G401.6 (cell line): ENCODE results near the gene HPCAL4.

ENCODE experiments used
- FAIRE-seq: peaks from 2 replicates; lab custom pipeline; 2012; peaks lifted over from hg19 to GRCh38; lab: Jason Lieb, UNC

Gene HPCAL4

DNA sequence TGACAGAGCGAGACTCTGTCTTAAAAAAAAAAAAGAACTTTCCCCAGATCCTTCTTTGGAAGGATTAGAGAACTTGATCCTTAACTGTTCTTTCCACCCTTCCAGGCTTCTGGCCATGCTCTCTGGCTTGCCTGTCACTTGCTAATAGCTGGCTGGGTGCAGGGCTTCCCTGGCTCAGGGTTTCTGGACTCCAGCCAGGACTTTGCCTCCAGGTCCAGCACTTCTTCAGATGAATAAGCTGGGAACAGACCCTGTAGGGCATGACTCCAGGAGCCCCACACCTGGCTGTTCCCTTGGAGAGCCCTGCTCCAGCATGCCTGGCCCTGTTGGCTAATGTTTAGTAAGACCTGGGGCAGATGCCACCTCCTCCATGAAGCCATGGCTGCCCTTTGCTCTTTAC, 16.0 kb downstream of the HPCAL4 start:
- FAIRE-seq, result no peak

DNA sequence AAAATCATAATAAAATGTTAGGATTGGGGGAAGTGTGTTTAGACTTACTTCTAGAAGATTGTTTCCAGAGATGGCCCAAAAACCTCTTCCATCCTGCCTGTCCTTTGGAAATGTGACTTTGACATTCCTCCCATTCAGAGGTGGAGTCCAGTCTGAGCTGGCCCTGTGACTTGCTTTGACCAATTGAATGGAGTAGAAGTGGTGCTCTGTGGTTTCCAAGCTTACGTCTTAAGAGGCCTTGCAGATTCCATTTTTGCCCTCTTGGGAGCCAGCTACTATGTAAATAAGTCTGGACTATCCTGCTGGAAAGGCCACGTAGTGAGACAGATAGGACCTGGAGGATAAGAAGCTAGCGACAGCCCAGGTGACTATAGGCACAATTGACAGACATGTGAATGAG, 18.0 kb downstream of the HPCAL4 start:
- no peak for FAIRE-seq

DNA sequence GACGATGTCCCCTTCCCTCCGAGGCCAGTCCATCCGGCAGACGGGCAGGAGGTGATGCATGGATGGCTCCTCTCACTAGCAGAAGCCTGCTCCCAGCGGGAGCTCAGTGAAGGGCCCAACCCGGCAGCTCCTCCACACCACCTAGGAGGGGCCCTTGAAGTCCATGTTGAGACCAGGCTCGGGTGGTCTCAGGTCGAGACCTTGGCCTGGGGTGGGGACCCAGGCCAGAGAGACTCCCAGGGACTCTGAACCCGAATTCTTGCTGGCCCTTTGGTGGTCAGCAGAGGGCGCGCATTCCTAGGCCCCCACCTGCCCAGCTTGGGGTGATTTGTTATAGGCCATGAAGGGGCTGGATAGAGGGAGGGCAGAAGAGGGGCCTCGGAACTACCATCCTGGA, 18.7 kb downstream of the HPCAL4 start:
- FAIRE-seq, result no peak

DNA sequence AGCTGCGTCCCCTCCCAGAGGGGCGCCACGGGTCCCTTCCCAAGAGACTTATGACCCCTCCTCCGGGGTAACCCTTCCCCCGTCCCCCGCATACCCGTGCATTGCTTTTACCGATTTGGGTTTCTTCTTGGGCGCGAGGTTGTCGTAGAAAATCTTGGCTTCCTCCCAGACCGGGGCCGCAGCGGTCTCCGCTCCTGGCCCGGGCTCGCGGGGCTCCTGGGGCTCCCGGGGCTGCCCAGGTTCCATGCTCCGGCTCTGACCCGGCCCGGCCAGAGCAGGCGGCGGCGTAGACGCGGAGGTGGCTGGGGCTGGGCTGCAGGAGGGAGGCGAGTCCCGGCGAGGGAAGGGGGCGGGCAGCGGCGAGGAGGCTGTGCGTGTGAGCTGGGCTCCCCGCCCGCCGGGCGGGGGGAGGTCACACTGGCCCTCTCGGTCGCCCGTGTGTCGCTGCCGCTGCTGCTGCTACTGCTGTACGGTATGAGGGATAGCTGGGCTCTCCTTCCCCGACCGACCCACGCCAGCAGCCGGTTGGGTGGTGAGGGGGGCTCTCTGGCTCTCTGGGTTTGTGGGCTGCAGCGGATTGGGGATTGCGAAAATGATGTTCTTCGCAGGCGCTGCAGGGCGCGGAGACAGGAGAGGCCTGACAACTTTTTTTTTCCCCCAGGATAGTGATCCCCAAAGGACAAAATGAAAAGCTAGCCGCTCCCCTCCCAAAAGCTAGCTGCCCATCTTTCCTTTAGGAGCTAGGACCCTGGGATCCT, 19.3 kb downstream of the HPCAL4 start, which contains the start of gene NT5C1A:
TSS of gene NT5C1A (minus strand) at position 315 of the 758 bp plus-strand sequence. CDS start at position 246, 69 bp downstream.
- FAIRE-seq, result no peak

DNA sequence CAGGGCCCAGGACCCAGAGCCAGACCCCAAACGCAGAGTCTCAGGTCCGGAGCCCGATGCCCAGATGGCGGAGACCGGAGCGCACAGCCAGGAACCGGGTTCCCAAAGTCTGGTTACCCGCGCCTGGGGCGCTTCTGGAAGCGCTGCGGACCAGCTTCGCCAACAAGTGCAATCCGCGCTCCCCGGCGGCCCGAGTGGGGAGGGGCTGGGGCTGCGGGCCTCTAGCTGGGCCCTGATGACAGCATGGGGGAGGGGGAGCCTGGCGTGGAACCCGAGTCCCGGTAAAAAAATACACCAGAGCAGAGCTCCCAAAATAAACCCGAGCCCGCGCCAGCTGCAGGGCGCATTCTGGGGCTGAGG, 19.8 kb downstream of the HPCAL4 start:
- no peak for FAIRE-seq

DNA sequence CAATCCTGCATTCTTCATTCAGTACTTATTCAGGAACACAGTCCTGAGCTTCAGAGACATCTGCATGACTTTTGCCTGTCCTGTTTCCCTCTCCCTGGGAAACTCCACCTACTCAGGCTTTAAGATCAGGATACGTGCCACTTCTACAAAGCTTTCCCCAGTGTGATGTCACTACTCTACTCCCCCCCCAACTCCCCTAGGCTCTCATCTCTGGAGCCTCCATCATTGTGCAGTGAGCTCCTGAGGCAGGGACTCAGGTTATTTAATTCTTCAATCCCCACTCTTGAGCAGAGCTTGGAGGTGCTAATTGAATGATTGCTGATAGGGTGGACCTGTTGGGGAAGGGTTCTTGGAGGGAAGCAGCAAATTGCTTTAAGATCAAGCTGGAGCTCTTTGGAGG, 20.5 kb downstream of the HPCAL4 start:
- FAIRE-seq, result no peak

DNA sequence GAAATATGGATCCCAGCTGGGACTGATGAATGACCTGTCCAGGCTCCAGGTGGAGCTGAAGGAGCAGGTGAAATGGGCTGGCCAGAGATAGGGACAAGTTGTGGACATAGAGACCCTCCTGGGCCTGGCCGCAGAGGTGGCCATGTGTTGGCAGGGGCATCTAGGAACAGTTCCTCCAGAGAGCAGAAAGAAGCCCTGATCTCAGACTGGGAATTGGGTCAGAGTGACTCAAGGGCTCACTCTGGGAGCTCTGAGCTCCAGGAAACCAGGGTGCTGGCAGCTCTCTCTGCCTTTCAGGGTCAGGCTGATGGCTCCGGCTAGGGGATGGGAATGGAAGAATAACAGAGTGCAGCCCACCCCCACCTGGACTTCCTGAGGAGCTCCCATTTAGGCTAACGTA, 22.3 kb downstream of the HPCAL4 start:
- FAIRE-seq, result no peak

DNA sequence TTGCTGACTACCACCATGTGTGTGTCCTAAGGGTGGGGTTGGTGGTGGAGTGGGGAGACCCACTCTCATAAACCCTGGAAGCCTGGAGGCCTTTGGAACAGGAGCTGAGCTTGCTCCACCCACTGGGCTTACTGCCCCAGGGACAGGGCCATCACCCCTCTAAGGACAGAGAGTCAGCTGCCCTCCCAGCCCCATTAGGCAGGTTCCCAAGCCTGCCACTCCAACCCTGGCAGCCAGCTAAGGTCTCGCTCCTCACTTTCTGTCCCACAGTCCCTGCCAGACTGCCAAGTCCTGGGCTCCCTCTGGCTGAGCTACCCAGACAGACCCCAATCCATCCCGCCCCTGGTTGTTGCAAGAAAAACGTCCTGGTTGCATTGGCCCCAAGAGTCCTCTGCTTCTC, 23.1 kb downstream of the HPCAL4 start:
- no peak for FAIRE-seq

DNA sequence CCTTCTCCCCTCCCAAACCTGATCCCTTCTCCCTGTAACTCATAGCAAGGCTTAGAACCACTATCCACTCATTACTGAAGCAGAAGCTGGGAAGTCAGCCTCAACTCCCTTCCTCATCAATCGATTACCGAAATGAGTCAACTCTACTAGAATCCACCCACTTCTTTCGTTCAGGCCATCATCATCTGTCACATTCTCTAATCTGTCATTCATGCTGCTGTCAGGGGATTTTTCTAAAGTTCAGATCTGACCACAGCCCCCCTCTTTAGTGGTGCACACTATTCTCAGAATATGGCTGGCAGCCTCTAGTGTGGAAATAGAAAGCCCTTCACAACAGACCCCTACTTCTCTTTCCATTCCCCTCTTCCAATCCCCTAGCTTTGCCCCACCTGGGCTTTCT, 24.5 kb downstream of the HPCAL4 start:
- FAIRE-seq, result no peak

DNA sequence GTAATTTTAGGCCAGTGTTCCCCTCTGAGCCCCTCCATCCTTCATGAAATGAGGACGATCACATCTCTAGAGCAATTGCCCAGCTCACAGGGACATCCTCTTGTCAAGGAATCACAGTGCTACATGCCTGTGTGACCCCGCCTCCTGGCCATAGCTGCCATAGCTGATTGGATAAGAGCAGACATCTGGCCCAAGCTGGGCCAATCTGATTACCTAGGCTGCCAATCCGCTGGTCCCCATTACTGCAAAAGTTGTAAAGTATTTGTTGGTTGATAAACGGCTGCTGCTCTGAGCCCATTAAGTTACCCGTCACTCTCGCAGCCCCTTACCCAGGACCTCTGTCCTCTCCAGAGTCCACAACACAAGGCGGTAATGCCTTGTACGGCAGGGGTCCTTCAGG, 27.7 kb downstream of the HPCAL4 start:
- no peak for FAIRE-seq

DNA sequence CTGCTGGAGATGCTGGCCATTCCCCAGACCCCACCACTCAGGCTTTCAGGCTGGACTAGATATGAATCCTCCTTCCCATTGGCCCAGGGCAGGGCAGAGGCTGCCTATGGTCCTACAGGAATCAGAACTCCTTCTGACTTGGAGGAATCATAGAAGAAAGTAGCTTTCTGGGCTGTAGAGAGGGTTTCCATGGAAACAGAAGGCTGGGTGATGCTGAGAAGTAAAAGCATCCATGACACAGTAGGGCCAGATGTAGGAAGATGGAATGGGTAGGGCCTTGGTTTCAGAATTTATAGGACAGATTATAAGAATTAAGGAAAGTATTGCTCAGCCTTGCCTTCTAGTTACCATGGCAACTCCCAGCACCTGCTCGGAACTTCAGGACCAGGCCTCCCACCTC, 28.4 kb downstream of the HPCAL4 start:
- FAIRE-seq, result no peak

DNA sequence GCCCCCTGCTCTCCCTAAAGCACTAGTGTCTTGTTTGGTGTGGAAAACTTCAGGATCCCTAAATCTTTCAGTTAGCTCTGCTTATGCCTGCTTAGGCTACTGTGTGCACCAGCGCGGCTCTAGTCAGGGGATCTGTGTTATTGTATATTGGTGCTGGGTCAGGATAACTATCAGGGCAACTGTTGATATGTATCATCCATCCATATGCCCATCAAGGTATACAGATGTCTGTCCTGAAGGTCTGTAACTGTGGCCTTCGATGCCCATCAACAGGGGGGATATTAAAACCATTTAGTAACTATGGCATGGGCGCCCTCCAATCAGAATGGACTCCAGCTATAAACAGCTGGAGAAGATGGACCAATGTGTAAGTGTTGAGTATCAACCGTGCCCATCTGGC, 31.7 kb downstream of the HPCAL4 start:
- FAIRE-seq, result no peak

DNA sequence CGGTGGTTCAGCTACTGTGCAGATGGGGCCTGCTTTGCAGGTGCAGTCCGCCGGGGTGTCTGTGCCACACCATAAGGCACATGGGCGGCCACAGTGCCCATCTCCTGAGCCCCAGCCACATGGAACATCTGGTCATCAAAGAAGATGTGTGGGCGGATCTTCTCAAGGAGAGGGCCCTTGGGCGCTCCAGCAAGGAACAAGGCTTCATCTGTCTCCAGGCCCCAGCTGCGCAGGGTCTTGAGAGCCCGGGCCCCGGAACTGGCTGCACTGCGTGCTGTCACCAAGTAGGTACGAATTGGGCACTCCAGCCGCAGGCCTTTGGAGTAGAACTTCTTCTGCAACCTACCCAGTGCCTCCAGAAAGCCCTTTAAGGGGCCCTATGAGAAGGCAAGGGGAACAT, 32.1 kb downstream of the HPCAL4 start:
- FAIRE-seq, result no peak

DNA sequence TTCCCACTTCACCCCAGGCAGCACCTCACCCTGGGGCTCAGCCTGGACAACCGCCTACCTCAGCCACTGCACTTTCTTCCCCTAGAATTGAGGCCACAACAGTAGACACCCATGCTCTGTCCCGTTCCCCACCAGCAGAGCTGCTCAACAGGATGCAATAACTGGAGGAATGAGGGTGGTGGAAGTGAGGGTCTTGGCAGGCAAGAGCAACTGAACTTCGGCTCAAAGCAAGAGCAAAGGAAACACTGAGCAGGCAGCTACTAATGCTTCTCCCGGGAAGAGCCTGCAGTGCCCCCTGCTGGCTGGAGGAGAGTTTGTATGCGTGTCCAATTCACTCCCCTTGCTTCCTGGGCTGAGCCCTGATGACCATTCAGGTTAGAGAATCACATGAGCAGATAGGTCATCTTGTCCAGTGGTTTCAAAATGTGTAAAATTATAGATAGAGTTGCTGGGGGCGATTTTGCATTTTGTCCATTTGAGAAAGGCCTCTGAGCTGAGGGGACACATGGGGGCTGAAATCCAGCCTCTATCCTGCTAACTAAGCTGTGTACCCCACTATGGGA, 33.2 kb downstream of the HPCAL4 start:
- FAIRE-seq, result no peak

DNA sequence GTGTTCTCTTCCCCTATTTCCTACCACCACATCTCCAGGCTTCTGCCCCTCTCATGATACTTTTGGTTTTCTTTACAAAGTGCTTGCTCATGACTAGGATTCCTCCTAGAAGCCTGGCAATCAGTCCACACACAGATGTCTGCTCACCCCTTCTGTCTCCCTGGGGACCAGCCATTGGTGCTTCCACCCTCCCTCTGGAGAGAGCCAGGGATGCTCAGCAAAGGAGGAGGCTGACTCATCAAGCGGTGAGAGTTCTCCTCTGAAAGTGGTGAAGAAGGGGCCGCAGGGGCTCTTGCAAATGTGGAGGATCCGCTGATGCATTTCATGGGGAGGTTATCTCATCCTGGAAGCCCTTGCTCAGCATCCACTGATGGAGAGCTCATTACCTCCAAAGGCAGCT, 33.8 kb downstream of the HPCAL4 start:
- no peak for FAIRE-seq

DNA sequence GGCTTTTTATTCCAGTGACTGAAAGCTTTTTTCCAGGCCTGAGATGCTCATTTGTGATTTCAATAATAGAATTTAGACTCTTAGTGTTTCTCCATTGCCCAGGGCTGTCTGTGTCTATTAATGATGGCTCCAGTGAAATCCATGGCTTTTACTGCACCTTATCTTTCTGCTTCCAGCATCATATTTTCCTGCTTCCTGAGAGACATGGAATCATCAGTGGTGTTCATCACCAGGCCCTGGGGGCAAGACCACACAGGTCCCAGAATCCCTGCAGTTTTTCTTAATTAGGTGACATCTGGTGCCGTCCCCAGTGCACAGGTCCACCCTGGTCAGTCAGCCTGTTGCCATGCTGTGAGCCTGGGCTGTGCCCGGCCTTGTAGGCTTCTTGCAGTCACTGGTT, 34.8 kb downstream of the HPCAL4 start:
- no peak for FAIRE-seq

DNA sequence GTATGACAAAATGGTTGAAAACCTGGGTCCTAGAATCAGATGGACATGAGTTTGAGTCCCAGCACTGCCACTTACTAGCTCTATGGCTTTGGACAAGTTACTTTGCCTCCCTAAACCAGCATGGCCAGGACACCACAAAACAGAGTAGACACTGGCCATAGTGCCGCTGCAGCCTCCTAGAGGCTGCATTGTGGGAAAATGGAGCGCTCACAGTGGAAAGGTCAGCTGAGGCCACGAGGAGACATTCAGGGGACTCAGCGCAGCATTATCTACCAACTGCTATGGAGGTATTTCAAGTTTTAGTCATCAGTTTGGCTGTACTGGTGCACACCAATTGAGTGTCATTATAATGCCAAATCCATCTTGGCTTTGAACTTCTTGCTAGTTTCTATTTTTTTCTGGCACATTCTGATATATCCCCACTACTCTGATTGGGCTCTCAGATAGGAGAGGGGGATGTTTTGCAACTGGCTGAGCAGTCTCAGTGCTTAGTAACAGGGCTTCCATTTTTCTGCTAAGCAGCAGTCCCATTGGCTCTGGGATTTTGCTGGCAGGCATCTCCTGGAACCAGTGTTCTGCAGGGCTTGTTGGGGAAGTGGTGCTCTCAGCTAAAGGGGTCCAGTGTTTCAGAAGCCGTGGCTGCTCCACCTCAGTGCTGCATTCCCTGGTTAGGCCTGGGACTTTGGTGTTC, 35.5 kb downstream of the HPCAL4 start:
- no peak for FAIRE-seq

DNA sequence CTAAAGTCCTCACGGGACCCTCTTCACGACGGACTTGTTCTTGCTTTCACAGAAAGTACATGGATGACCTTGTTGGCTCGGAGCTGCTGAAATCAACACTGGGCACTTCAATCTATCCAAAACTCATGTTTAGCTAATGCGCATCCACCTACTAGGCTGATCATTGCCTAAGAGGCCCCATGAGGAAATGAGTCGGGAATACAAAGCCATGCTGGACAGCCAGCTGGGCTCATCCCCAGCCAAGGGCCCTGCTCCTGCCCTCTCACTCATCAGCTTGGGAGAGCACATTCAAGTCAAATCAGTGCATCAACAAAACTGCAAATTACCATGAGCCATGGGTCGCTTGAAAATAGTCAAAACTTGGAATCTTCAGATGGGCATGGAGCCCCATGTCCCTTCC, 36.9 kb downstream of the HPCAL4 start:
- FAIRE-seq, result no peak

DNA sequence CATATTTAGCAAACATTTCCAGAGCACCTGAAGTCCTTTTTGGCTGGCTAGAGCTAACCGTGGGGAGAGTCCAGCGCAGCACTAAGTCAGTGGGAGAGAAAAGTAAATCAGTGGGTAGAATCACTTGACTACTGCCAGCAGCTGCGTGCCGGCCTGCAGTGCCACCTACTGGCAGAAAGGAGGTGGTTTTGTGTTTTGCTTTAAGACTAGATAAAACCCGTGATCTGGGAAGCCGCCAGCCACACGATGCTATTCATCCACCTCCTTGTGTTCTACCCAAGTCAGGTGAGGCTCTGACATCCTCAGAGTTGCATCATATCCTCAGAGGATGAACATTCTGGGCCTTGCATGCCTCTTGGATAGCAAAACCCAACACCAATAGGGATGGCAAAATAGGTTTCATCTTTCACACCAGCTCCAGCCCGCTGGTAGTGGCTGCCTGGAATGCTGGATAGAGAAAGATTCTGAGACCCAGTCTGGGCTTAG, 37.6 kb downstream of the HPCAL4 start:
- FAIRE-seq, result no peak

DNA sequence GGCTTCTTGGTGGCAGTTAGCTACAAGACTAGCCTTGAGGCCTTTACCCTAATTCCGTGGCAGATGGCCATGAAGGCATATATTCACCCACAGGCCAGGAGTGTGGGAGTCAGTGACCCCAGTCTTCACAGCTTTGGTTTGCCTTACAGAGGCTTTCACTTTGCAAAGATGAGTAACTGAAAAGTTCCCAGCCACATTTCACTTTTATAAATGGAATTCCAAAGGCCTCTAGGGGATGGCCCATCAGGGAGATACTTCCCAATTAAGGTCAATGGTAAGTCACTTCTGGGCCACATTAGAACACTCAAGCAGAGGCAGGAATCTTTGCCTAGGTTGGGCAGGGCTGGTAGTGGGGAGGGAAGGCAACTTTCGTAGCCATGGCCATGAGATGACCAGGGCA, 38.7 kb downstream of the HPCAL4 start:
- no peak for FAIRE-seq

DNA sequence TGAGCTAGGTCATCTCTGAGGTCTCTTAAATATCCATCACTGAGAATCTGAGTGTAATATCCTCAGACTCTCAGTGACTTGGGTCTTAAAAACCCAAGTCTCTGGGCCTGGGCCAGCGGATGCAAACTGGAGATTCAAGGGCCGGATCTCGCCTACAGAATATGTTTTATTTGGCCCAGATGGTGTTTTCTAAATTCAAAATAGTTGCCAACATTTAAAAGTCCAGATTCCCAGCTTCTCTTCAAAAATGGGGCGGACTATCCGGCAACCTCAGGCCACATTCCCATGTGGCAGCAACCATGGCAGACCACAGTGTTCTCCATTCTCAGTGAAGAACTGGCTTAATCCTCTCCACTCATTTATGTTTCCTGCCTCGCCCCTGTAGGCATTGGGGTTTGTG, 39.1 kb downstream of the HPCAL4 start:
- FAIRE-seq, result no peak

DNA sequence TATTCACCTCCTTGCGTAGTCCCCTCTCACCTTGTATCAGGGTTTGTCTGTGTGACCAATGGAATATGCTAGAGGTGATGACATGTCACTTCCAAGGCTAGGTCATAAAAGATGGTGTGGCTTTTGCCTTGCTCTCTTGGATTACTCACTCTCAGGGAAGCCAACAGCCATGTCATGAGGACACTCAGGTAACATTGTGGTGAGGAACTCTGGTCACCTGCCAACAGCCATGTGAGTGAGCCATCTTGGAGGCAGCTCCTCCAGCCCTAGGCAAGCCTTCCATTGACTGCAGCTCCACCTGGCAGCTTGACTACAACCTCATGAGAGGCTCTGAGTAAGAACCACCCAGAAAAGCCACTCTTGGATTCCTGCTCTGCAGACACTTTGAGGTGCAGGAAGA, 40.8 kb downstream of the HPCAL4 start:
- no peak for FAIRE-seq

DNA sequence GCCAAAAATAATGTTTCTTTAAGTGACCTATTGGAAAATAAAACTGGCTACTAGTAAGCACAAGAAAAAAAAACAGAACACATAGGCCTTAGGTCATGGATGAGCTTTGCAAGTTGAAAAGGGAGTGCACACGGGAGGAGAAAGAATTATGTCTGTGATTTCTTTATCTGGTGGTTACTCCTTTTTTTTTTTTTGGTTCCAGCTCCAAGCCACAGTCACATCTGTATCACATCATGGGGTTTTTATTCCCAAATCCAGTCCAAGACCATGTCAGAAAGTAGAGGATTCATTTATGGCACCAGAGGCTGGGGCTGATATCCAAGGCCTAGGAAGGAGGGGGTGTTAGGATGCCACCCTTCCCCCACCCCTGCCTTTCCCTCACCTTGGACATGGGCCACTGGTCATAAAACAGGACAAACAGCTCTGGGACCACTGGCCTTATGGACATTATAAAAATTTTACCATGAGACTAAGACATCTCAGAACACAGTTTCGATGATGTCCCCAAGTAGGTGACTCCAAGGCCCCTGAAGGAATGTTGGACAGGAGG, 41.5 kb downstream of the HPCAL4 start:
- no peak for FAIRE-seq
